SJCRH30 (cell line): ENCODE results near the gene C3orf18. TPM values are rescaled to one million over a fixed set of nuclear protein-coding genes. Genes with fewer than 3 reads are reported as not detected.

ENCODE experiments used
- DNase-seq, 2 experiments: peaks; one replicate each; pipeline ENCODE4 v3.0.0-alpha.2; 2015 to 2020
- H3K27ac ChIP-seq: fragments of 250-450 bp; sonication (Bioruptor Pico); 2 replicates; pipeline ENCODE4 v1.5.1; 2020; ENCODE audit warnings: mild to moderate bottlenecking, moderate library complexity
- H3K27me3 ChIP-seq: fragments of 250-450 bp; sonication (Bioruptor Pico); 2 replicates; pipeline ENCODE4 v1.5.1; 2020; ENCODE audit warnings: mild to moderate bottlenecking, moderate library complexity
- H3K36me3 ChIP-seq: fragments of 250-450 bp; sonication (Bioruptor Pico); 2 replicates; pipeline ENCODE4 v1.5.1; 2020; ENCODE audit warnings: mild to moderate bottlenecking, moderate library complexity
- H3K4me1 ChIP-seq: fragments of 250-450 bp; sonication (Bioruptor Pico); 2 replicates; pipeline ENCODE4 v1.5.1; 2020; ENCODE audit warnings: mild to moderate bottlenecking, moderate library complexity
- H3K4me3 ChIP-seq: fragments of 250-450 bp; sonication (Bioruptor Pico); 2 replicates; pipeline ENCODE4 v1.5.1; 2020; ENCODE audit warnings: mild to moderate bottlenecking, moderate library complexity
- H3K9me3 ChIP-seq: fragments of 250-450 bp; sonication (Bioruptor Pico); replicated peaks from 2 replicates; pipeline ENCODE4 v1.5.1; 2020; ENCODE audit warnings: mild to moderate bottlenecking, moderate library complexity
- total RNA-seq: library from RNA; depleted of rRNA; stranded (reverse); fragments of >200 nt; shearing (Covaris generic); gene quantifications from 2 replicates; pipeline ENCODE4 v1.2.3, GENCODE V29; 2014

C3orf18 gene
- total RNA-seq, 1 experiment from 2014 or later: 2.4 TPM

- Histone ChIP-seq H3K4me1 (peaks cover 28% of the 10 kb centered on the region), H3K27ac (no peak overlapping the region), H3K4me3 (no peak overlapping the region), H3K27me3 (no peaks in the 10 kb centered on the region), H3K9me3 (no peaks in the 10 kb centered on the region), H3K36me3 (no peaks in the 10 kb centered on the region)
- DNase-seq: no peak
Measured at GRCh38 chr3:50592568-50592967, 25.0 kb upstream of the C3orf18 start.

- no peak overlapping the region for H3K4me3 ChIP-seq
- H3K27ac ChIP-seq: peak overlapping the region; percentile 98
- no peaks in the 10 kb centered on the region for H3K36me3 ChIP-seq
- H3K4me1 ChIP-seq: peaks cover 28% of the 10 kb centered on the region
- no peaks in the 10 kb centered on the region for H3K27me3 ChIP-seq
- no peaks in the 10 kb centered on the region for H3K9me3 ChIP-seq
- no peak for DNase-seq
Measured at GRCh38 chr3:50591196-50591741, 23.7 kb upstream of the C3orf18 start.

GRCh38 chr3:50588759-50589433, 21.3 kb upstream of the C3orf18 start:
- peaks cover 28% of the 10 kb centered on the region for H3K4me1 ChIP-seq
- H3K9me3 ChIP-seq: no peaks in the 10 kb centered on the region
- H3K36me3 ChIP-seq: no peaks in the 10 kb centered on the region
- no peaks in the 10 kb centered on the region for H3K27me3 ChIP-seq
- no peak overlapping the region for H3K27ac ChIP-seq
- H3K4me3 ChIP-seq: no peak overlapping the region
- peak; percentile 35 to 71 for DNase-seq

- Histone ChIP-seq H3K27ac (no peak overlapping the region), H3K4me3 (no peak overlapping the region), H3K27me3 (no peaks in the 10 kb centered on the region), H3K9me3 (no peaks in the 10 kb centered on the region), H3K36me3 (no peaks in the 10 kb centered on the region), H3K4me1 (peaks cover 28% of the 10 kb centered on the region)
- no peak for DNase-seq
Measured at GRCh38 chr3:50587806-50588758, 20.5 kb upstream of the C3orf18 start.

GRCh38 chr3:50587373-50587772, 19.8 kb upstream of the C3orf18 start:
- no peak for DNase-seq
- H3K9me3 ChIP-seq: no peaks in the 10 kb centered on the region

GRCh38 chr3:50586763-50587070, 19.2 kb upstream of the C3orf18 start:
- Histone ChIP-seq H3K4me3 (no peak overlapping the region), H3K27me3 (no peaks in the 10 kb centered on the region), H3K36me3 (no peaks in the 10 kb centered on the region), H3K9me3 (no peaks in the 10 kb centered on the region), H3K4me1 (peaks cover 22% of the 10 kb centered on the region), H3K27ac (no peak overlapping the region)
- no peak for DNase-seq

More at GRCh38 chr3:50587373-50587772, 19.8 kb upstream of the C3orf18 start:
- no peak overlapping the region for H3K4me3 ChIP-seq
- H3K4me1 ChIP-seq: peaks cover 25% of the 10 kb centered on the region
- H3K27ac ChIP-seq: no peak overlapping the region
- no peaks in the 10 kb centered on the region for H3K27me3 ChIP-seq
- H3K36me3 ChIP-seq: no peaks in the 10 kb centered on the region

- H3K4me1 ChIP-seq: peaks cover 17% of the 10 kb centered on the region
- DNase-seq: no peak
- H3K36me3 ChIP-seq: no peaks in the 10 kb centered on the region
- no peak overlapping the region for H3K27ac ChIP-seq
- no peak overlapping the region for H3K4me3 ChIP-seq
- no peaks in the 10 kb centered on the region for H3K27me3 ChIP-seq
- H3K9me3 ChIP-seq: no peaks in the 10 kb centered on the region
Measured at GRCh38 chr3:50585919-50586762, 18.6 kb upstream of the C3orf18 start.

- H3K4me1 ChIP-seq: peaks cover 5% of the 10 kb centered on the region; the same call in 1 of the 2 replicates
Measured at GRCh38 chr3:50584391-50584790, 16.8 kb upstream of the C3orf18 start.

GRCh38 chr3:50583897-50584296, 16.4 kb upstream of the C3orf18 start:
- Histone ChIP-seq H3K27me3 (no peaks in the 10 kb centered on the region), H3K36me3 (no peaks in the 10 kb centered on the region), H3K4me1 (0 out of 2 replicates have a peak, but pooled peaks cover 3% of the 10 kb centered on the region), H3K4me3 (no peak overlapping the region), H3K27ac (no peak overlapping the region), H3K9me3 (no peaks in the 10 kb centered on the region)
- no peak for DNase-seq

More at GRCh38 chr3:50584391-50584790, 16.8 kb upstream of the C3orf18 start:
- no peaks in the 10 kb centered on the region for H3K9me3 ChIP-seq
- DNase-seq: no peak
- no peak overlapping the region for H3K4me3 ChIP-seq
- H3K27me3 ChIP-seq: no peaks in the 10 kb centered on the region
- H3K27ac ChIP-seq: no peak overlapping the region
- no peaks in the 10 kb centered on the region for H3K36me3 ChIP-seq

- Histone ChIP-seq H3K27ac (no peak overlapping the region), H3K4me3 (no peak overlapping the region), H3K4me1 (no peaks in the 10 kb centered on the region), H3K27me3 (no peaks in the 10 kb centered on the region), H3K9me3 (no peaks in the 10 kb centered on the region), H3K36me3 (no peaks in the 10 kb centered on the region)
- no peak for DNase-seq
Measured at GRCh38 chr3:50582083-50582482, 14.5 kb upstream of the C3orf18 start.

- Histone ChIP-seq H3K4me1 (no peaks in the 10 kb centered on the region), H3K27me3 (no peaks in the 10 kb centered on the region), H3K4me3 (no peak overlapping the region), H3K27ac (no peak overlapping the region), H3K36me3 (no peaks in the 10 kb centered on the region), H3K9me3 (no peaks in the 10 kb centered on the region)
- DNase-seq: no peak
Measured at GRCh38 chr3:50581459-50581842, 13.9 kb upstream of the C3orf18 start.

- Histone ChIP-seq H3K4me1 (no peaks in the 10 kb centered on the region), H3K9me3 (no peaks in the 10 kb centered on the region), H3K36me3 (no peaks in the 10 kb centered on the region), H3K4me3 (no peak overlapping the region), H3K27me3 (no peaks in the 10 kb centered on the region), H3K27ac (no peak overlapping the region)
- no peak for DNase-seq
Measured at GRCh38 chr3:50580683-50581458, 13.3 kb upstream of the C3orf18 start.

GRCh38 chr3:50577348-50577747, 9.8 kb upstream of the C3orf18 start:
- Histone ChIP-seq H3K4me1 (no peaks in the 10 kb centered on the region), H3K36me3 (no peaks in the 10 kb centered on the region), H3K27ac (no peak overlapping the region), H3K27me3 (no peaks in the 10 kb centered on the region), H3K4me3 (no peak overlapping the region), H3K9me3 (no peaks in the 10 kb centered on the region)
- no peak for DNase-seq

- Histone ChIP-seq H3K4me1 (no peaks in the 10 kb centered on the region), H3K27me3 (no peaks in the 10 kb centered on the region), H3K27ac (no peak overlapping the region), H3K36me3 (no peaks in the 10 kb centered on the region), H3K4me3 (no peak overlapping the region), H3K9me3 (no peaks in the 10 kb centered on the region)
- DNase-seq: no peak
Measured at GRCh38 chr3:50575372-50575771, 7.8 kb upstream of the C3orf18 start.
